Osteocyte (in vitro differentiated cells): ENCODE data around the gene FAM114A2. TPM values are rescaled to one million over a fixed set of nuclear protein-coding genes. Genes with fewer than 3 reads are reported as not detected.

Experiments used
- DNase-seq: peaks from one replicate; pipeline ENCODE4 v3.0.0; 2021; ENCODE audit warnings: mixed read lengths; ENCODE audit not compliant: unreplicated experiment; ENCODE audit errors: extremely low spot score
- H3K27ac Mint-ChIP-seq: one replicate; pipeline ENCODE4 v1.8.0; 2021; ENCODE audit warnings: mild to moderate bottlenecking, mixed read lengths; ENCODE audit not compliant: unreplicated experiment
- H3K27me3 Mint-ChIP-seq: one replicate; pipeline ENCODE4 v1.8.0; 2021; ENCODE audit warnings: mixed read lengths; ENCODE audit not compliant: unreplicated experiment
- H3K36me3 Mint-ChIP-seq: one replicate; pipeline ENCODE4 v1.8.0; 2021; ENCODE audit warnings: mixed read lengths; ENCODE audit not compliant: unreplicated experiment
- H3K4me1 Mint-ChIP-seq: one replicate; pipeline ENCODE4 v1.8.0; 2021; ENCODE audit warnings: mixed read lengths; ENCODE audit not compliant: unreplicated experiment
- H3K4me3 Mint-ChIP-seq: one replicate; pipeline ENCODE4 v1.8.0; 2021; ENCODE audit warnings: mild to moderate bottlenecking, moderate library complexity, mixed read lengths; ENCODE audit not compliant: unreplicated experiment
- H3K9me3 Mint-ChIP-seq: one replicate; pipeline ENCODE4 v1.8.0; 2021; ENCODE audit warnings: mixed read lengths; ENCODE audit not compliant: unreplicated experiment
- total RNA-seq: library from RNA; stranded (reverse); gene quantifications from 2 replicates; pipeline ENCODE4 v1.2.1, GENCODE V29; 2021
- TF ChIP-seq, protein P1 (sequence below): fragments of 200-600 bp; sonication (generic); IDR thresholded peaks from 2 replicates; pipeline ENCODE4 v1.5.0; 2021; ENCODE audit warnings: antibody characterized with exemption, mild to moderate bottlenecking, moderate library complexity

FAM114A2 gene
- total RNA-seq, 1 donor from 2014 or later: 31.0 TPM

DNA sequence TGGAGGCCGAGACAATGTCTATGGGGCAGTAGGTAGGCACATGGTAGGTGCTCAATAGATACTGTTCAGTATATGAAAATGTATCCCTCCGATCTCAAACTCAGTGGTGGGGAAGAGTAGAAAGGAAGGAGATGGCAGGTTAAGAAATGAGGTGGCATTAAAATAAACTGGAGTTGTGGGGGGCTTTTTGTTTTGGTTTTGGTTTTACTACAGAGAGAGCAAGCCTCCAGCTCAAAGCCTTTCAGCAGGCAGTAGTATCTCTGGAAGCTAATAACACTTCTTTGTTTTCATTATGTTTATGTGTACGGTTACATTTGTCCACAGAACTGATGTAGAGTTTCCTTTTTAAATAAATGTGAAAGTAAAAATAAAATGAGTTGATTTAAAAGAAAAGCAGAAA lies 8.6 kb upstream of the FAM114A2 start:
- Mint-ChIP-seq H3K27me3 (no peaks in the 10 kb centered on the region), H3K4me1 (no peaks in the 10 kb centered on the region), H3K36me3 (peaks cover 12% of the 10 kb centered on the region), H3K9me3 (no peaks in the 10 kb centered on the region), H3K4me3 (no peak overlapping the region), H3K27ac (no peak overlapping the region)
- TF ChIP-seq, protein P1, sequence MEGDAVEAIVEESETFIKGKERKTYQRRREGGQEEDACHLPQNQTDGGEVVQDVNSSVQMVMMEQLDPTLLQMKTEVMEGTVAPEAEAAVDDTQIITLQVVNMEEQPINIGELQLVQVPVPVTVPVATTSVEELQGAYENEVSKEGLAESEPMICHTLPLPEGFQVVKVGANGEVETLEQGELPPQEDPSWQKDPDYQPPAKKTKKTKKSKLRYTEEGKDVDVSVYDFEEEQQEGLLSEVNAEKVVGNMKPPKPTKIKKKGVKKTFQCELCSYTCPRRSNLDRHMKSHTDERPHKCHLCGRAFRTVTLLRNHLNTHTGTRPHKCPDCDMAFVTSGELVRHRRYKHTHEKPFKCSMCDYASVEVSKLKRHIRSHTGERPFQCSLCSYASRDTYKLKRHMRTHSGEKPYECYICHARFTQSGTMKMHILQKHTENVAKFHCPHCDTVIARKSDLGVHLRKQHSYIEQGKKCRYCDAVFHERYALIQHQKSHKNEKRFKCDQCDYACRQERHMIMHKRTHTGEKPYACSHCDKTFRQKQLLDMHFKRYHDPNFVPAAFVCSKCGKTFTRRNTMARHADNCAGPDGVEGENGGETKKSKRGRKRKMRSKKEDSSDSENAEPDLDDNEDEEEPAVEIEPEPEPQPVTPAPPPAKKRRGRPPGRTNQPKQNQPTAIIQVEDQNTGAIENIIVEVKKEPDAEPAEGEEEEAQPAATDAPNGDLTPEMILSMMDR: no peak
- no peak for DNase-seq

DNA sequence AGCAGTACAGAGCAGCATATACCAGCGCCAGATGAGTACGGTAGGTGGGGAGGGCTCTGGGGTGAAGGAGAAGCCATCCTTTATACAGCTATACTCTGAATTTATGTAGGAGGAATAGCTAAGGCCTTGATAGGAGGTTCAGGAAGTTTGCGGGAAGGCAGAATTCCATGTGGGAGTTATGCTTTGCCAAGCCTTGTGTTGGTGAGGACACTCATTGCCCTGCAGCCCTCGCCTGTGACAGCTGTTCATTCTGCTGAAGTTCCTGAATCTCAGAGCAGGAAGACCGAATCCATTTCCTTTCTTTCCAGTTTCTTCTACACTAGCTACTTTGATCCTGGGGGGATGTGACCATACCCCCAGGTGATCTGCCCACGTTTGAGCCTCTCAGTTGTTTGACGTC lies 7.8 kb upstream of the FAM114A2 start:
- Mint-ChIP-seq H3K27ac (no peak overlapping the region), H3K36me3 (peaks cover 13% of the 10 kb centered on the region), H3K4me3 (no peak overlapping the region), H3K9me3 (no peaks in the 10 kb centered on the region), H3K4me1 (no peaks in the 10 kb centered on the region), H3K27me3 (no peaks in the 10 kb centered on the region)
- TF ChIP-seq, protein P1: no peak
- DNase-seq: no peak

DNA sequence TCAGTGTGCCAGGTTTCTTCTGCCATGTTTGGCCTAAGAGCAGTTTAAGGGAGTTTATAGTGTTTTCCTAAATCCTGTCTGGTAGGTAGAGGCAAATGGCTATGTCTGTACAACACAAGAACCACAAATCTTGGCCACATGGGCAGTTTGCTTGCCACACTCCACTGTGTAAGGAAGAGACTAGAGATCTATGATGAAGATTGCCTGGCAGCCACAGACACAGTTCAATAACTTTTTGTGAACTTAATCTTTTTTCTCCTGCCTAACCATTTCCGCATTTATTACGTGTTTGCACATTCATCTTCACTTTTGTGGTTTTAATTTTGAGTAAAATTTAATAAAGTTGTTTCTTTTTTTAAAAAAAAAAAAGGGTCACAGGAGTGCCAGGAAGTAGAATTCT lies 5.9 kb upstream of the FAM114A2 start:
- Mint-ChIP-seq H3K27ac (no peak overlapping the region), H3K9me3 (no peaks in the 10 kb centered on the region), H3K36me3 (peaks cover 8% of the 10 kb centered on the region), H3K4me3 (no peak overlapping the region), H3K4me1 (peaks cover under 1% of the 10 kb centered on the region), H3K27me3 (no peaks in the 10 kb centered on the region)
- TF ChIP-seq, protein P1: no peak
- DNase-seq: no peak

DNA sequence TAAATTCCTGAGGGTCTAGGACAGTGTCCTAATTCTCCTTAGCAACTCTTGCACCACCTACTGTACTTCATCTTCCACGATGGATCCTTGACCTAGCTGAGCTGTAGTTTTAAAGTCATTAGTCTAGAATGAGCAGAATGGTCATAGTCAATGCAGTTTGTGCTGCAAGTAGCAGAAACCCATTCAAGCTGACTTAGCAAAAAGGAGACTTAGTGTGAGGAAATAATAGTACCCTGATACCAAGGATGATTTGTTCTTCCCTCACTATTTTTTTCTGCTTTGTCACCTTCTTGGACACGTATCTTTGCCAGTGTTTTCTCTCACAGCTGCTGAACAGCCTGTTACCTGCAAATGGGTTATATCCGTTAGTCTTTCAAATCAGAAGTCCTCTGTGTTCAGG lies 5.4 kb upstream of the FAM114A2 start:
- DNase-seq: no peak
- H3K4me1 Mint-ChIP-seq: peaks cover 5% of the 10 kb centered on the region
- no peaks in the 10 kb centered on the region for H3K27me3 Mint-ChIP-seq
- TF ChIP-seq, protein P1: no peak
- no peaks in the 10 kb centered on the region for H3K9me3 Mint-ChIP-seq
- H3K27ac Mint-ChIP-seq: no peak overlapping the region
- H3K36me3 Mint-ChIP-seq: peaks cover 5% of the 10 kb centered on the region
- H3K4me3 Mint-ChIP-seq: no peak overlapping the region

DNA sequence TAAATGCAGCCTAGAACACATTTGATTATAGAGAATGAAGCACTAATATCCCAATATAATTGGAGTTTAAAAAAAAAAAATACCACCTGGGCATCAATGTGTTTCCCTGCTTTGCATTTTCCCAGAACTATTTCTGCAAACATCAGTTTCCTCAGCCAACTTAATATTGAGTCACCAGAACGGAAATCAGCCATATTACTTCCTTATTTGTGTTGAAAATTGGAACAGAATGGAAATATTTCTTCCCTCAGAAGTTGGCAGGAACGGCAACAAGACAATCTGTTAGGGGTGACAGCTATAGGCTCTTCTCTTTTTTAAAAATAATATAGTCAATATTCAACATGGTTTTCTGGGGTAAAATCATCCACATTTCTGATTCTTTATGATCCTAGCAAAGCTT lies 4.1 kb upstream of the FAM114A2 start:
- no peaks in the 10 kb centered on the region for H3K27me3 Mint-ChIP-seq
- no peak for DNase-seq
- no peak overlapping the region for H3K4me3 Mint-ChIP-seq
- H3K9me3 Mint-ChIP-seq: no peaks in the 10 kb centered on the region
- TF ChIP-seq, protein P1: no peak
- no peak overlapping the region for H3K27ac Mint-ChIP-seq
- H3K36me3 Mint-ChIP-seq: peaks cover 3% of the 10 kb centered on the region
- H3K4me1 Mint-ChIP-seq: peaks cover 11% of the 10 kb centered on the region
